Trophoblast cell (in vitro differentiated cells and primary cell): Measurements from ENCODE around the gene RHBDL1.

Experiments
- DNase-seq, 2 donors: peaks; one replicate each; pipeline ENCODE4 v3.0.0-alpha.2; 2016
- H2AFZ ChIP-seq: 2 replicates; pipeline ENCODE4 v1.6.1; 2013; ENCODE audit warnings: low read length, moderate library complexity, mild to moderate bottlenecking; ENCODE audit not compliant: insufficient read depth, poor library complexity
- H2AK5ac ChIP-seq: 2 replicates; pipeline ENCODE4 v1.6.1; 2013; ENCODE audit warnings: mild to moderate bottlenecking, low read length
- H2BK120ac ChIP-seq: 2 replicates; pipeline ENCODE4 v1.6.1; 2013; ENCODE audit warnings: low read length, mild to moderate bottlenecking, moderate library complexity; ENCODE audit not compliant: insufficient read depth, poor library complexity
- H2BK12ac ChIP-seq: 2 replicates; pipeline ENCODE4 v1.6.1; 2013; ENCODE audit warnings: mild to moderate bottlenecking, low read length, moderate library complexity
- H2BK5ac ChIP-seq: 2 replicates; pipeline ENCODE4 v1.6.1; 2013; ENCODE audit warnings: low read length, low read depth, moderate library complexity, mild to moderate bottlenecking; ENCODE audit not compliant: poor library complexity
- H3K14ac ChIP-seq: 2 replicates; pipeline ENCODE4 v1.6.1; 2013; ENCODE audit warnings: mild to moderate bottlenecking, low read length
- H3K18ac ChIP-seq: 2 replicates; pipeline ENCODE4 v1.6.1; 2013; ENCODE audit warnings: mild to moderate bottlenecking, low read length
- H3K23ac ChIP-seq: 2 replicates; pipeline ENCODE4 v1.6.1; 2013; ENCODE audit warnings: low read length
- H3K27ac ChIP-seq: 2 replicates; pipeline ENCODE4 v1.5.1; 2013; ENCODE audit warnings: low read depth, mild to moderate bottlenecking, inconsistent platforms, low read length, moderate library complexity
- H3K27me3 ChIP-seq: 2 replicates; pipeline ENCODE4 v1.6.1; 2013; ENCODE audit warnings: inconsistent platforms, mild to moderate bottlenecking, low read length, moderate library complexity; ENCODE audit not compliant: insufficient read depth
- H3K36me3 ChIP-seq, 2 experiments: 1 replicate in 1 of 2; 2 replicates in 1 of 2; pipeline ENCODE4 v1.6.1; 2013; ENCODE audit warnings: low read length in 2 of 2, mild to moderate bottlenecking in 2 of 2, moderate library complexity in 1 of 2; ENCODE audit not compliant: insufficient read depth in 2 of 2, control insufficient read depth in 1 of 2
- H3K4ac ChIP-seq: 2 replicates; pipeline ENCODE4 v1.6.1; 2013; ENCODE audit warnings: low read depth, mild to moderate bottlenecking, low read length, moderate library complexity
- H3K4me1 ChIP-seq, 2 experiments: 1 replicate in 1 of 2; 2 replicates in 1 of 2; pipeline ENCODE4 v1.6.1; 2013; ENCODE audit warnings: low read length in 2 of 2, mild to moderate bottlenecking in 2 of 2, moderate library complexity in 1 of 2; ENCODE audit not compliant: insufficient read depth in 2 of 2, control insufficient read depth in 1 of 2
- H3K4me2 ChIP-seq: 2 replicates; pipeline ENCODE4 v1.6.1; 2013; ENCODE audit warnings: inconsistent platforms, mild to moderate bottlenecking, low read length, moderate library complexity
- H3K4me3 ChIP-seq: 2 replicates; pipeline ENCODE4 v1.5.1; 2013; ENCODE audit warnings: mild to moderate bottlenecking, low read depth, low read length, inconsistent platforms
- H3K79me1 ChIP-seq: one replicate; pipeline ENCODE4 v1.6.1; 2013; ENCODE audit warnings: low read length
- H3K79me2 ChIP-seq: 2 replicates; pipeline ENCODE4 v1.6.1; 2013; ENCODE audit warnings: low read length, mild to moderate bottlenecking; ENCODE audit not compliant: control insufficient read depth, insufficient read depth, poor library complexity
- H3K9ac ChIP-seq: 2 replicates; pipeline ENCODE4 v1.6.1; 2013; ENCODE audit warnings: mild to moderate bottlenecking, low read length
- H3K9me3 ChIP-seq: 2 replicates; pipeline ENCODE4 v1.6.1; 2013; ENCODE audit warnings: low read depth, mild to moderate bottlenecking, control low read depth, inconsistent platforms, low read length; ENCODE audit not compliant: insufficient read depth
- H4K12ac ChIP-seq: 2 replicates; pipeline ENCODE4 v1.6.1; 2013; ENCODE audit warnings: low read depth, mild to moderate bottlenecking, low read length, moderate library complexity
- H4K8ac ChIP-seq: 2 replicates; pipeline ENCODE4 v1.6.1; 2013; ENCODE audit warnings: low read depth, mild to moderate bottlenecking, low read length, moderate library complexity
- H4K91ac ChIP-seq: one replicate; pipeline ENCODE4 v1.6.1; 2013; ENCODE audit warnings: low read depth, mild to moderate bottlenecking, low read length, moderate library complexity
- WGBS: extraction: QIAGEN DNeasy Blood & Tissue Kit; methylation state at CpG from one replicate; pipeline ENCODE4 v1.1.7; 2013; ENCODE audit warnings: missing lambda C conversion rate; ENCODE audit not compliant: insufficient read length, insufficient coverage; ENCODE audit errors: extremely low coverage; 5-methylcytosine and 5-hydroxymethylcytosine counted together

Gene RHBDL1

DNA sequence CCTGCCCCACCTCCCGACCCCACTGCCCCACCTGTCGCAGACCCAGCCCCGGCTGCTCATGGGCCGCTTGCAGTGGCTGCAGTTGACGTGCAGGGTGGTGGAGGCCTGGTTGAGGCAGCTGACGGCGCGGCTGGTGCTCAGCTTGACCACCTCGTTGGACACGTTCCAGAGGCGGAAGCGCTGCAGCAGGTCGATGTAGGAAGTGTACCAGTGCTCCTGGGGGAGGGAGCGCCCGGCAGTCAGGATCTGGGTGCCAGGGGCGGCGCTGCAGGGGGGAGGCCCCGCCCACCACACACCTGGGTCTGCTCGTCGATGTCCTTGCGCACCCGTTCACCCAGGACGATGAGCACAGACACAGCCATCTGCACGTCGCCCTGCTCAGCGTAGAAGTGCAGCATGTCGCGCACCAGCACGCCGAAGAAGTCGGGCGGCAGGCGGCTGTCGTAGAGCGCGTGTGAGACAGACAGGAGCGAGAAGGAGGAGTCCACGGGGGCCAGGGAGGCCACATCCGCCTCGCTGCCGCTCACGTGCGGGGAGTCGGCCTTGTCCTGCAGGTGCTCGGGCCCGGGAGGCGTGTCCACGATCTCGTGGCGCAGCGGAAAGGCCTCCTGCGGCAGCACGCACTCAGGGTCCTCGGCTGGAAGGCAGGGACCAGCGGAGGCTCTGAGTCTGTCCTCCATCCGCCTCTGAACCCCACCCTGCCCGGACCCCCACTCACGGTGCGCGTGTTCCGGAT, 9.7 kb downstream of the RHBDL1 start:
- peaks cover 28 to 34% of the 10 kb centered on the region in 2 experiments for H3K4me1 ChIP-seq
- H3K14ac ChIP-seq: no peak overlapping the region
- no peak overlapping the region for H2BK120ac ChIP-seq
- no peak overlapping the region for H3K23ac ChIP-seq
- DNase-seq: no peak
- H3K9me3 ChIP-seq: peaks cover 6% of the 10 kb centered on the region
- peak overlapping the region; percentile 10 for H3K4me3 ChIP-seq
- no CpG with 5 or more reads among the region's 61 CpGs for whole genome bisulfite sequencing
- no peak overlapping the region for H2AK5ac ChIP-seq
- peaks cover 14% of the 10 kb centered on the region for H3K79me1 ChIP-seq
- no peak overlapping the region for H3K9ac ChIP-seq
- H3K4ac ChIP-seq: no peak overlapping the region
- H3K18ac ChIP-seq: no peak overlapping the region
- peaks cover 20% of the 10 kb centered on the region for H3K79me2 ChIP-seq
- peak overlapping the region; percentile 24 for H4K8ac ChIP-seq
- no peak overlapping the region for H2BK12ac ChIP-seq
- H2AFZ ChIP-seq: no peak overlapping the region
- peaks cover 54 to 57% of the 10 kb centered on the region in 2 experiments for H3K36me3 ChIP-seq
- H4K91ac ChIP-seq: no peak overlapping the region
- H3K4me2 ChIP-seq: no peak overlapping the region
- no peaks in the 10 kb centered on the region for H3K27me3 ChIP-seq
- no peak overlapping the region for H4K12ac ChIP-seq
- no peak overlapping the region for H3K27ac ChIP-seq
- H2BK5ac ChIP-seq: no peak overlapping the region

DNA sequence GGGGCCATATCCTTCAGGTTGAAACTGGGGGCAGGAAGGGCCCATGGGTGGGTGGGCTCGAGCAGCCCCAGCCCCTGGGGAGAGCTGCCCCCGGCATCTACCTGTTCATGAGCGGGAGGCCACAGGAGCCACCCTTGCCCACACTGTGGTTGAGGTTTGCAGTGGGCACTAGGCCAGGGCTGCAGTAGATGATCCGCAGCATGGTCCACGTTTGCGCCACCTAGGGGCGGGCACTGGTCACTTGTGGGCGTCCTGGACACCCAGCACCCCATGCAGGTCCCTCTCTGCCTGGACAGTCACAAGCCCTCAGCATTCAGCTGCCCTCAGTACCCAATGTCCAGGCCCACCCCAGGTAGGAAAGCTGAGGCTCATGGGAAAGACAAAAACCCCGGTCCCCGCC, 10.5 kb downstream of the RHBDL1 start:
- H2AK5ac ChIP-seq: no peak overlapping the region
- no peak overlapping the region for H3K18ac ChIP-seq
- no peak overlapping the region for H2BK120ac ChIP-seq
- peaks cover 11% of the 10 kb centered on the region for H3K79me1 ChIP-seq
- no peak overlapping the region for H2BK12ac ChIP-seq
- no peaks in the 10 kb centered on the region for H3K27me3 ChIP-seq
- no CpG with 5 or more reads among the region's 10 CpGs for WGBS
- H3K27ac ChIP-seq: no peak overlapping the region
- no peak overlapping the region for H3K4ac ChIP-seq
- H3K23ac ChIP-seq: no peak overlapping the region
- peaks cover 26 to 34% of the 10 kb centered on the region in 2 experiments for H3K4me1 ChIP-seq
- no peak overlapping the region for H3K14ac ChIP-seq
- no peak for DNase-seq
- H2AFZ ChIP-seq: no peak overlapping the region
- H4K8ac ChIP-seq: no peak overlapping the region
- H4K91ac ChIP-seq: no peak overlapping the region
- no peak overlapping the region for H3K4me3 ChIP-seq
- H3K9me3 ChIP-seq: peaks cover 6% of the 10 kb centered on the region
- no peak overlapping the region for H2BK5ac ChIP-seq
- H3K4me2 ChIP-seq: no peak overlapping the region
- peaks cover 14% of the 10 kb centered on the region for H3K79me2 ChIP-seq
- peaks cover 54% of the 10 kb centered on the region in 2 experiments for H3K36me3 ChIP-seq
- H4K12ac ChIP-seq: no peak overlapping the region
- H3K9ac ChIP-seq: no peak overlapping the region

- H2AFZ ChIP-seq: no peak overlapping the region
- peaks cover 22 to 29% of the 10 kb centered on the region in 2 experiments for H3K4me1 ChIP-seq
- no peaks in the 10 kb centered on the region for H3K27me3 ChIP-seq
- no peak for DNase-seq
- H3K9me3 ChIP-seq: peaks cover 6% of the 10 kb centered on the region
- peaks cover 9% of the 10 kb centered on the region for H3K79me2 ChIP-seq
- H4K12ac ChIP-seq: no peak overlapping the region
- H4K8ac ChIP-seq: no peak overlapping the region
- H3K9ac ChIP-seq: no peak overlapping the region
- no peak overlapping the region for H3K4me3 ChIP-seq
- no peak overlapping the region for H2BK12ac ChIP-seq
- H3K79me1 ChIP-seq: peaks cover 11% of the 10 kb centered on the region
- H2BK5ac ChIP-seq: no peak overlapping the region
- H4K91ac ChIP-seq: no peak overlapping the region
- H3K4ac ChIP-seq: no peak overlapping the region
- no peak overlapping the region for H3K18ac ChIP-seq
- no peak overlapping the region for H3K14ac ChIP-seq
- WGBS: no CpG with 5 or more reads among the region's 51 CpGs
- H2AK5ac ChIP-seq: no peak overlapping the region
- H3K4me2 ChIP-seq: no peak overlapping the region
- H3K23ac ChIP-seq: no peak overlapping the region
- H2BK120ac ChIP-seq: no peak overlapping the region
- H3K27ac ChIP-seq: no peak overlapping the region
- H3K36me3 ChIP-seq: peaks cover 48% of the 10 kb centered on the region in 2 experiments
Observed at GRCh38 chr16:686459-687260, 11.2 kb downstream of the RHBDL1 start.

DNA sequence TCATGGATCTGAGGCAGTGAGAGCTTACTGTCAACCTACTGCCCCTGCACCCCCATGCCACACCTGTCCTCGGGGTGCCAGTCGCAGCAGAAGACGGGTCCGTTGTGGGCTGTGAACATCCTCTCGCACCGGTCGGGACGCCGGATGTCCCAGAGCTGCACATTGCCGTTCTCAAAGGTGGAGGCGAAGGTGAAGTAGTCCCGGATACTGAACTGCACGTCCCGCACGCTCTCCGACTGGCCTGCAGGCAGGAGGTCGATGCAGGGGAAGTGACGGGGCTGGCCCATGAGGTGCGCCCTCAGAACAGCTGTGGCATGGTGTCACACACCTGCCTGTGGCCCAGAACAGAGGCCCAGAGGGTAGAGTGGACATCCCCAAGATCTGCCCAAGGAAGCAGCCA, 12.0 kb downstream of the RHBDL1 start:
- Histone ChIP-seq H2BK120ac (no peak overlapping the region), H4K8ac (no peak overlapping the region), H3K4ac (no peak overlapping the region), H4K12ac (no peak overlapping the region), H3K79me2 (peaks cover 8% of the 10 kb centered on the region), H2BK12ac (no peak overlapping the region), H3K18ac (no peak overlapping the region), H3K79me1 (peaks cover 11% of the 10 kb centered on the region), H3K27me3 (no peaks in the 10 kb centered on the region), H2AK5ac (no peak overlapping the region), H2BK5ac (no peak overlapping the region), H3K9me3 (peaks cover 6% of the 10 kb centered on the region), H3K14ac (no peak overlapping the region), H3K36me3 (peaks cover 39% of the 10 kb centered on the region in 2 experiments), H3K4me3 (peak overlapping the region; percentile 18), H4K91ac (no peak overlapping the region), H2AFZ (no peak overlapping the region), H3K9ac (no peak overlapping the region), H3K4me2 (no peak overlapping the region), H3K23ac (no peak overlapping the region), H3K27ac (no peak overlapping the region), H3K4me1 (peaks cover 17 to 26% of the 10 kb centered on the region in 2 experiments)
- DNase-seq: no peak
- WGBS: no CpG with 5 or more reads among the region's 19 CpGs
